ENCODE results near the gene VAV2.

- no peak for TF ChIP-seq TCF4 (CRISPR knock-in tag; IDR thresholded peaks at IDR 0.05; ENCODE audit: borderline replicate concordance)
- no peak for TF ChIP-seq TOX (CRISPR knock-in tag; IDR thresholded peaks at IDR 0.05; ENCODE audit: borderline replicate concordance)
- TF ChIP-seq SNAI2 (CRISPR knock-in tag; IDR thresholded peaks at IDR 0.05) = no peak
- TF ChIP-seq, protein P1, sequence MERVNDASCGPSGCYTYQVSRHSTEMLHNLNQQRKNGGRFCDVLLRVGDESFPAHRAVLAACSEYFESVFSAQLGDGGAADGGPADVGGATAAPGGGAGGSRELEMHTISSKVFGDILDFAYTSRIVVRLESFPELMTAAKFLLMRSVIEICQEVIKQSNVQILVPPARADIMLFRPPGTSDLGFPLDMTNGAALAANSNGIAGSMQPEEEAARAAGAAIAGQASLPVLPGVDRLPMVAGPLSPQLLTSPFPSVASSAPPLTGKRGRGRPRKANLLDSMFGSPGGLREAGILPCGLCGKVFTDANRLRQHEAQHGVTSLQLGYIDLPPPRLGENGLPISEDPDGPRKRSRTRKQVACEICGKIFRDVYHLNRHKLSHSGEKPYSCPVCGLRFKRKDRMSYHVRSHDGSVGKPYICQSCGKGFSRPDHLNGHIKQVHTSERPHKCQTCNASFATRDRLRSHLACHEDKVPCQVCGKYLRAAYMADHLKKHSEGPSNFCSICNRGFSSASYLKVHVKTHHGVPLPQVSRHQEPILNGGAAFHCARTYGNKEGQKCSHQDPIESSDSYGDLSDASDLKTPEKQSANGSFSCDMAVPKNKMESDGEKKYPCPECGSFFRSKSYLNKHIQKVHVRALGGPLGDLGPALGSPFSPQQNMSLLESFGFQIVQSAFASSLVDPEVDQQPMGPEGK (CRISPR knock-in tag; IDR thresholded peaks at IDR 0.05; ENCODE audit: borderline replicate concordance) = no peak
Observed at GRCh38 chr9:133839822-133840329, 152.2 kb downstream of the VAV2 start.
